HTERT RPE-1 (cell line): ENCODE results near the gene KCNJ15.
"Not testable (repeated sequence)": the region's sequence is repeated elsewhere in the genome, so short reads cannot be mapped to it uniquely, and the experiment has no call there.

Experiments used
- in situ Hi-C: fragments of 300-500 bp; cut with MboI; formaldehyde crosslinking; loops from 4 replicates; pipeline ENCODE4 v1.14.3; 2020; ENCODE audit warnings: low sequenced_read_pairs

The KCNJ15 gene

GRCh38 chr21:38256599-38257302 lies at the start of gene KCNJ15:
Gene KCNJ15, plus strand, starts transcription at chr21:38256991. Its CDS starts 42,271 bp downstream, at chr21:38299262.
- in situ Hi-C loops: no loop called here

- in situ Hi-C loops: no loop called here
These were observed 48.7 kb upstream of the KCNJ15 start for GRCh38 chr21:38208118-38208517.

GRCh38 chr21:38211321-38211720 lies 45.5 kb upstream of the KCNJ15 start:
- in situ Hi-C loops: no loop called here

GRCh38 chr21:38212706-38213105 lies 44.1 kb upstream of the KCNJ15 start:
- in situ Hi-C loops: no loop called here

- in situ Hi-C loops: no loop called here
These were observed 37.7 kb upstream of the KCNJ15 start for GRCh38 chr21:38219049-38219628.

- in situ Hi-C loops: no loop called here
These were observed 36.5 kb upstream of the KCNJ15 start for GRCh38 chr21:38220270-38220737.

- in situ Hi-C loops: no loop called here
These were observed 35.2 kb upstream of the KCNJ15 start for GRCh38 chr21:38221594-38221993.

- in situ Hi-C loops: no loop called here
These were observed 32.8 kb upstream of the KCNJ15 start for GRCh38 chr21:38223893-38224540.

- in situ Hi-C loops: no loop called here
These were observed 29.4 kb upstream of the KCNJ15 start for GRCh38 chr21:38227401-38227800.

- in situ Hi-C loops: no loop called here
These were observed 28.7 kb upstream of the KCNJ15 start for GRCh38 chr21:38228115-38228514.

- in situ Hi-C loops: no loop called here
These were observed 28.3 kb upstream of the KCNJ15 start for GRCh38 chr21:38228537-38228936.

- in situ Hi-C loops: no loop called here
These were observed 27.4 kb upstream of the KCNJ15 start for GRCh38 chr21:38229260-38229877.

- in situ Hi-C loops: no loop called here
These were observed 22.2 kb upstream of the KCNJ15 start for GRCh38 chr21:38234395-38235142.

GRCh38 chr21:38235251-38235650 lies 21.5 kb upstream of the KCNJ15 start:
- in situ Hi-C loops: not testable (repeated sequence)

GRCh38 chr21:38236232-38236631 lies 20.6 kb upstream of the KCNJ15 start:
- in situ Hi-C loops: no loop called here

- in situ Hi-C loops: no loop called here
These were observed 17.1 kb upstream of the KCNJ15 start for GRCh38 chr21:38239672-38240071.

GRCh38 chr21:38240129-38240528 lies 16.7 kb upstream of the KCNJ15 start:
- in situ Hi-C loops: no loop called here

- in situ Hi-C loops: no loop called here
These were observed 15.6 kb upstream of the KCNJ15 start for GRCh38 chr21:38241029-38241740.

GRCh38 chr21:38242061-38242460 lies 14.7 kb upstream of the KCNJ15 start:
- in situ Hi-C loops: no loop called here

- in situ Hi-C loops: no loop called here
These were observed 12.9 kb upstream of the KCNJ15 start for GRCh38 chr21:38243732-38244406.
